KMS-11 (cell line): Measurements from ENCODE around the gene CASP4.
A peak's percentile ranks its signal among the peaks of the same experiment; 100 is the strongest.

Experiments
- H2AFZ ChIP-seq: fragments of 200-600 bp; sonication (generic); 2 replicates; pipeline ENCODE4 v1.6.1; 2016; ENCODE audit warnings: antibody characterized with exemption, mixed run types, low read depth
- H3K27ac ChIP-seq: fragments of 200-600 bp; sonication (generic); 2 replicates; pipeline ENCODE4 v1.6.1; 2016; ENCODE audit warnings: mild to moderate bottlenecking, mixed run types
- H3K27me3 ChIP-seq: fragments of 200-600 bp; sonication (generic); 2 replicates; pipeline ENCODE4 v1.6.1; 2017; ENCODE audit warnings: mild to moderate bottlenecking, low read depth, mixed run types, moderate library complexity; ENCODE audit not compliant: insufficient read depth
- H3K36me3 ChIP-seq: fragments of 200-600 bp; sonication (generic); 2 replicates; pipeline ENCODE4 v1.6.1; 2017; ENCODE audit warnings: mild to moderate bottlenecking, mixed run types; ENCODE audit not compliant: insufficient read depth
- H3K4me1 ChIP-seq: fragments of 200-600 bp; sonication (generic); 2 replicates; pipeline ENCODE4 v1.6.1; 2016; ENCODE audit warnings: mild to moderate bottlenecking, low read depth, mixed run types; ENCODE audit not compliant: poor library complexity, severe bottlenecking
- H3K4me2 ChIP-seq: fragments of 200-600 bp; sonication (generic); 2 replicates; pipeline ENCODE4 v1.7.0; 2016; ENCODE audit warnings: mild to moderate bottlenecking, mixed run types
- H3K4me3 ChIP-seq: fragments of 200-600 bp; sonication (generic); IDR thresholded peaks from 2 replicates; pipeline ENCODE4 v1.6.1; 2017; ENCODE audit warnings: low read depth, low read length, mixed read lengths; ENCODE audit not compliant: insufficient read depth
- H3K79me2 ChIP-seq: fragments of 200-600 bp; sonication (generic); 2 replicates; pipeline ENCODE4 v1.6.1; 2016; ENCODE audit warnings: low read depth, mixed run types; ENCODE audit not compliant: insufficient read depth
- H3K9ac ChIP-seq: fragments of 200-600 bp; sonication (generic); 2 replicates; pipeline ENCODE4 v1.6.1; 2016; ENCODE audit warnings: mild to moderate bottlenecking, mixed run types
- H4K20me1 ChIP-seq: fragments of 200-600 bp; sonication (generic); 2 replicates; pipeline ENCODE4 v1.6.1; 2016; ENCODE audit warnings: mild to moderate bottlenecking, mixed run types; ENCODE audit not compliant: insufficient read depth
- CTCF ChIP-seq: fragments of 200-600 bp; sonication (generic); conservative IDR thresholded peaks from 2 replicates; pipeline ENCODE4 v1.6.1; 2017; ENCODE audit warnings: low read depth, mild to moderate bottlenecking, antibody characterized with exemption, low read length, moderate library complexity, mixed read lengths

CASP4 gene

DNA sequence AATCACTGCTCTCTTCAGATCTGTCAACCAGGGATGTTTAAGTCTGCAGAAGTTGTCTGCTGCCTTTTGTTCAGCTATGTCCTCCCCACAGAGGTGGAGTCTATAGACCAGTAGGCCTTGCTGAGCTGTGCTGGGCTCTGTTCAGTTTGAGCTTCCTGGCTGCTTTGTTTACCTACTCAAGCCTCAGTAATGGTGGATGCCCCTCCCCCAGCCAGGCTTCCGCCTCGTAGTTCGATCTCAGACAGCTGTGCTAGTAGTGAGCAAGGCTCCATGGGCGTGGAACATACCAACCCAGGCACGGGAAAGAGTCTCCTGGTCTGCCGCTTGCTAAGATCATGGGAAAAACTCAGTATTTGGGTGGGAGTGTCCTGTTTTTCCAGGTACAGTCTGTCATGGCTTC is 42.5 kb downstream of the CASP4 start:
- Histone ChIP-seq H3K9ac (no peak overlapping the region), H3K27ac (no peak overlapping the region), H3K36me3 (no peaks in the 10 kb centered on the region), H3K4me2 (no peak overlapping the region), H3K4me3 (no peak overlapping the region), H4K20me1 (no peaks in the 10 kb centered on the region), H2AFZ (no peak overlapping the region), H3K27me3 (no peaks in the 10 kb centered on the region), H3K79me2 (no peaks in the 10 kb centered on the region), H3K4me1 (no peaks in the 10 kb centered on the region)
- TF ChIP-seq CTCF = no peak

DNA sequence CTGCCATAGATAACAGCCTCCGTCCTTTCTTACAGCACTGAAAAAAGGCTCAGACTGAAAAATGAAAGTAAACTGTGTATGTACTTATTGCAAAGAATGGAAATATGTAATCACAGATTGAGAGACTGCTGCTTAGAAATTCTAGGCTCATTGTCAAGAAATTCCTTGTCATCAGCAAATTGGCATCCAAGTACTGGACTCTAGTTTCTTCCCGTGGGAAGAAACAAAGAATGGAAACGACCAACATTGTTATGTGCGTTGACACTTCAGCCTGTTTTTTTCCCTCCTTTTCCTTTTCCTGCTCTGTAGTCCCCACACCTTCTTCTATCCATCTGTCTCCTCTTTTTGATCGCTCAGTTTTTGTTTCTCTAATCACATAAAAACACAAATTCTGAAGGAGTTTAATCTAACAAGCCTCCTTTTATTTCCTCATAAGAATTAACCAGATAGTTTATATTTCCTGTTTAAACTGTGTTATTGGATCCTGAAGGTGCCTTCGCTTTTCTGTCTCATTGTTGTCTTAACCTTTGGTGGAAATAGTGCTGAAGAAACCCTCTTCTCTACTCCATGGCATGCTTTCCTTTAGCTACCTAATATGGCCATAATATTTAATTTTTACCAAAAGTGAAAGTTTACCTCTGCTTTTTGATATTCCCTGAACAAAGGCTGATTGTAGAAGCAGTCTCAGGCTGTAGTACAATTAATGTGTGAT is 50.1 kb downstream of the CASP4 start:
- Histone ChIP-seq H3K4me2 (peak overlapping the region; percentile 39), H3K36me3 (no peaks in the 10 kb centered on the region), H2AFZ (peak overlapping the region; percentile 57), H3K4me1 (no peaks in the 10 kb centered on the region), H4K20me1 (no peaks in the 10 kb centered on the region), H3K9ac (no peak overlapping the region), H3K4me3 (no peak overlapping the region), H3K27ac (no peak overlapping the region), H3K79me2 (no peaks in the 10 kb centered on the region), H3K27me3 (no peaks in the 10 kb centered on the region)
- TF ChIP-seq CTCF = no peak

DNA sequence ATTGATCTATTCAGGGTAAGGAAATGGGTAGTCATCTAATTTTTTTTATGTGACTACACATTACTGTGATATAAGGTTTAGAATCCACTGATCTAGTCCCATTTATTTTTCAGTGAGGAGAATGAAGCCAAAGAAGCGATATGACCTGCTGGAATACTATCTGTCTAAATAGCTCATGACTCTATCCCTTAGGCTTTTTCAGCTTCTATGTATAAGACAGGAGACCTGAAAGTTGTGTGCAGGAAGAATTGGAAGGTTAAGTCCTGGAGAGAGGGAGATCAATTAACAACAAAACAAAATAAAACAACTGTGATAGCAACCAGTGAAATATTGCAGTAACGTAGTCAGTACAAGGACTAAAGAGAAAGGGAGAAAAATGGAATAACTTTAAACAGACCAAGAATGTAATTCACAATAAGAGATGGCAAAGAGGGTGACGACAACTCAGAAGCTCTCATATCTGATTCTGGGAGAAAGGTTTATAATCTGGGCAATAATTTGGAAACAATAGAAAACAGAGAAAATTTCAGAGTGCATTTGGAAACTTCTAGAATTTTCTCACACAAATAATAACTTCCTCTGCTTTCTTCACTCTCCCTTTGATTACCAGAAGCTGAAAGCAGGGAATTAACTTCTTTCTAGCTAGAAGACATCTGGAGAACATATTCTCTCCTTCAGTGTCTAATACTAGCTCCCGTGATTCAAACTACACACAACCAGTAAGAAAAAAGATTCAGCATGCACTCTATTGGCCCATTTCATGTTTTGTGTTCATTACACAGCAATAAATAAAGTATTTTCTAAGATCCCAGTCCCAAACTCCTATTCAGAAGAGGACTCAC is 50.9 kb downstream of the CASP4 start:
- H3K9ac ChIP-seq = no peak overlapping the region
- H3K4me1 ChIP-seq = no peaks in the 10 kb centered on the region
- no peaks in the 10 kb centered on the region for H3K27me3 ChIP-seq
- H3K4me2 ChIP-seq = peak overlapping the region; percentile 39
- H4K20me1 ChIP-seq = no peaks in the 10 kb centered on the region
- no peak for TF ChIP-seq CTCF
- H2AFZ ChIP-seq = peak overlapping the region; percentile 57
- H3K27ac ChIP-seq = no peak overlapping the region
- no peaks in the 10 kb centered on the region for H3K79me2 ChIP-seq
- H3K4me3 ChIP-seq = no peak overlapping the region
- no peaks in the 10 kb centered on the region for H3K36me3 ChIP-seq

- TF ChIP-seq CTCF = no peak
- H2AFZ ChIP-seq = no peak overlapping the region
- no peak overlapping the region for H3K4me3 ChIP-seq
- H3K4me2 ChIP-seq = no peak overlapping the region
- no peaks in the 10 kb centered on the region for H3K27me3 ChIP-seq
- H3K36me3 ChIP-seq = no peaks in the 10 kb centered on the region
- no peaks in the 10 kb centered on the region for H3K79me2 ChIP-seq
- no peak overlapping the region for H3K27ac ChIP-seq
- no peaks in the 10 kb centered on the region for H4K20me1 ChIP-seq
- no peak overlapping the region for H3K9ac ChIP-seq
- H3K4me1 ChIP-seq = no peaks in the 10 kb centered on the region
Observed at GRCh38 chr11:104916442-104916841, 51.9 kb downstream of the CASP4 start.
